GM12878 (cell line): ENCODE data around the gene SYNJ2. TPM values are rescaled to one million over a fixed set of nuclear protein-coding genes. Genes with fewer than 3 reads are reported as not detected.

Experiments
- ATAC-seq: fragments of 200-7000 bp; cut with Tn5 transposase; 3 replicates; pipeline ENCODE4 v1.9.1; 2020; ENCODE audit warnings: mild to moderate bottlenecking, moderate library complexity
- BruUV-seq: library from RNA; stranded (reverse); fragments of 400-500 nt; replicated peaks from 2 replicates; lab custom pipeline; 2021; lab: Mats Ljungman, UMichigan
- CTCF ChIA-PET: fragments of 300-600 bp; sonication (Branson Sonifier 250); formaldehyde crosslinking; extraction: SDS; loops from one replicate; lab custom pipeline; 2021; ENCODE audit warnings: inconsistent platforms; lab: Yijun Ruan, JAX
- POLR2A ChIA-PET: fragments of 350-600 bp; formaldehyde crosslinking; extraction: SDS; loops from one replicate; lab custom pipeline; 2021; ENCODE audit warnings: inconsistent platforms; lab: Charles Lee
- RAD21 ChIA-PET: fragments of 300-600 bp; sonication (Branson Sonifier 250); formaldehyde crosslinking; loops from one replicate; lab custom pipeline; 2023; ENCODE audit warnings: antibody characterized with exemption; ENCODE audit not compliant: unreplicated experiment; lab: Charles Lee
- SMC1A ChIA-PET: fragments of 300-600 bp; sonication (Branson Sonifier 250); formaldehyde crosslinking; loops from one replicate; lab custom pipeline; 2023; ENCODE audit not compliant: unreplicated experiment, uncharacterized antibody; lab: Charles Lee
- DNase-seq: peaks from one replicate; pipeline ENCODE4 v3.0.0-alpha.2; 2011; ENCODE audit warnings: low read depth, low spot score
- FAIRE-seq: peaks from 3 replicates; lab custom pipeline; 2011; peaks lifted over from hg19 to GRCh38; lab: Jason Lieb, UNC
- H2AFZ ChIP-seq: 2 replicates; pipeline ENCODE4 v1.6.0; 2011; ENCODE audit warnings: low read depth, low read length, control low read depth; ENCODE audit not compliant: control insufficient read depth
- H3K27ac ChIP-seq: 2 replicates; pipeline ENCODE4 v1.5.1; 2011; ENCODE audit warnings: control low read depth; ENCODE audit not compliant: control insufficient read depth, insufficient read depth
- H3K27me3 ChIP-seq, 2 experiments: replicated peaks in 1 of 2; 2 replicates each; pipeline versions ENCODE4 v1.6.0 to v1.6.1; 2011; ENCODE audit warnings: low read length in 1 of 2; ENCODE audit not compliant: control insufficient read depth in 2 of 2, insufficient read depth in 2 of 2
- H3K36me3 ChIP-seq, 2 experiments: 2 replicates each; pipeline ENCODE4 v1.5.1; 2011; ENCODE audit warnings: low read length in 1 of 2; ENCODE audit not compliant: control insufficient read depth in 2 of 2, insufficient read depth in 2 of 2
- H3K4me1 ChIP-seq: 2 replicates; pipeline ENCODE4 v1.6.1; 2011; ENCODE audit warnings: mild to moderate bottlenecking, low read length, moderate library complexity, mixed read lengths; ENCODE audit not compliant: control insufficient read depth, insufficient read depth
- H3K4me2 ChIP-seq: 2 replicates; pipeline ENCODE4 v1.6.0; 2011; ENCODE audit warnings: control low read depth; ENCODE audit not compliant: control insufficient read depth, insufficient read depth
- H3K4me3 ChIP-seq: fragments of 200-600 bp; sonication (generic); 2 replicates; pipeline ENCODE4 v1.5.1; 2016
- H3K79me2 ChIP-seq: 2 replicates; pipeline ENCODE4 v1.6.0; 2011; ENCODE audit warnings: low read length; ENCODE audit not compliant: control insufficient read depth, insufficient read depth
- H3K9ac ChIP-seq: 2 replicates; pipeline ENCODE4 v1.8.0; 2011; ENCODE audit warnings: low read length, control low read depth, mixed read lengths; ENCODE audit not compliant: control insufficient read depth, insufficient read depth
- H3K9me3 ChIP-seq: replicated peaks from 3 replicates; pipeline ENCODE4 v1.5.1; 2011; ENCODE audit warnings: mild to moderate bottlenecking, low read length; ENCODE audit not compliant: control insufficient read depth, insufficient read depth
- H4K20me1 ChIP-seq: 2 replicates; pipeline ENCODE4 v1.6.0; 2011; ENCODE audit not compliant: control insufficient read depth, insufficient read depth
- CTCF ChIP-seq, 3 experiments: IDR thresholded peaks in 2 of 3; conservative IDR thresholded peaks in 1 of 3; 2 replicates each; pipeline ENCODE4 v1.5.1; 2011; ENCODE audit warnings: low read depth in 3 of 3, low read length in 3 of 3, mild to moderate bottlenecking in 3 of 3, control low read depth in 2 of 3, moderate library complexity in 2 of 3, inconsistent platforms in 1 of 3, mixed read lengths in 1 of 3; ENCODE audit not compliant: control insufficient read depth in 2 of 3, insufficient read depth in 1 of 3; ENCODE audit errors: extremely low read depth in 1 of 3
- IRF4 ChIP-seq: IDR thresholded peaks from 2 replicates; pipeline ENCODE4 v1.6.1; 2011; ENCODE audit warnings: low read depth, low read length
- KAT2A ChIP-seq: conservative IDR thresholded peaks from 2 replicates; pipeline ENCODE4 v1.6.1; 2011; ENCODE audit warnings: low read depth, low read length; ENCODE audit not compliant: control insufficient read depth
- WGBS: methylation state at CpG from one replicate; pipeline ENCODE4 v1.1.6; 2016; ENCODE audit warnings: low lambda C conversion rate; ENCODE audit not compliant: insufficient replicate concordance, insufficient coverage; ENCODE audit errors: missing lambda C conversion rate; 5-methylcytosine and 5-hydroxymethylcytosine counted together
- in situ Hi-C: fragments of 300-500 bp; cut with MboI; formaldehyde crosslinking; loops from 9 replicates; pipeline ENCODE4 v1.14.3; 2018; ENCODE audit warnings: mixed read lengths
- intact Hi-C: fragments of 100-400 bp; cut with micrococcal nuclease; formaldehyde crosslinking; loops from one replicate; pipeline ENCODE4 v1.14.2; 2022; ENCODE audit not compliant: unreplicated experiment
- polyA plus RNA-seq, 11 experiments: library from polyadenylated mRNA; depleted of rRNA in 4 of 11; unstranded in 6 of 11; stranded (reverse) in 5 of 11; fragments of >200 nt; fragmentation: Nextera tagmentation in 4 of 11; fragmentation: Illumina TruSeq in 1 of 11; extraction: Ambion mirVana in 4 of 11; extraction: Trizol in 1 of 11; gene quantifications; 1 replicate in 1 of 11; 2 replicates in 10 of 11; pipeline versions ENCODE4 v1.2.1 to v1.2.3, GENCODE V29; 2011 to 2016; ENCODE audit warnings: inconsistent platforms in 2 of 11, missing spikeins in 2 of 11, low read depth in 1 of 11
- total RNA-seq, 4 experiments: library from RNA; depleted of rRNA in 3 of 4; stranded (reverse); fragments of >200 nt in 3 of 4; fragmentation: Illumina TruSeq in 1 of 4; extraction: Trizol in 1 of 4; gene quantifications; 2 replicates each; pipeline versions ENCODE4 v1.2.1 to v1.2.3, GENCODE V29; 2013 to 2021
- TF ChIP-seq, protein P1 (sequence below): fragments of 450-650 bp; IDR thresholded peaks from 2 replicates; pipeline ENCODE4 v1.6.1; 2017; ENCODE audit warnings: mild to moderate bottlenecking, moderate library complexity

Gene SYNJ2
- total and polyA plus RNA-seq, 10 of the 15 experiments (the other 5 are each of a cell fraction or from before 2014, with no cell fraction given) = 0.11 to 1.8 (median 0.57) TPM

GRCh38 chr6:157995458-157995857 lies 13.8 kb downstream of the SYNJ2 start (continued):
- TF ChIP-seq, protein P1, sequence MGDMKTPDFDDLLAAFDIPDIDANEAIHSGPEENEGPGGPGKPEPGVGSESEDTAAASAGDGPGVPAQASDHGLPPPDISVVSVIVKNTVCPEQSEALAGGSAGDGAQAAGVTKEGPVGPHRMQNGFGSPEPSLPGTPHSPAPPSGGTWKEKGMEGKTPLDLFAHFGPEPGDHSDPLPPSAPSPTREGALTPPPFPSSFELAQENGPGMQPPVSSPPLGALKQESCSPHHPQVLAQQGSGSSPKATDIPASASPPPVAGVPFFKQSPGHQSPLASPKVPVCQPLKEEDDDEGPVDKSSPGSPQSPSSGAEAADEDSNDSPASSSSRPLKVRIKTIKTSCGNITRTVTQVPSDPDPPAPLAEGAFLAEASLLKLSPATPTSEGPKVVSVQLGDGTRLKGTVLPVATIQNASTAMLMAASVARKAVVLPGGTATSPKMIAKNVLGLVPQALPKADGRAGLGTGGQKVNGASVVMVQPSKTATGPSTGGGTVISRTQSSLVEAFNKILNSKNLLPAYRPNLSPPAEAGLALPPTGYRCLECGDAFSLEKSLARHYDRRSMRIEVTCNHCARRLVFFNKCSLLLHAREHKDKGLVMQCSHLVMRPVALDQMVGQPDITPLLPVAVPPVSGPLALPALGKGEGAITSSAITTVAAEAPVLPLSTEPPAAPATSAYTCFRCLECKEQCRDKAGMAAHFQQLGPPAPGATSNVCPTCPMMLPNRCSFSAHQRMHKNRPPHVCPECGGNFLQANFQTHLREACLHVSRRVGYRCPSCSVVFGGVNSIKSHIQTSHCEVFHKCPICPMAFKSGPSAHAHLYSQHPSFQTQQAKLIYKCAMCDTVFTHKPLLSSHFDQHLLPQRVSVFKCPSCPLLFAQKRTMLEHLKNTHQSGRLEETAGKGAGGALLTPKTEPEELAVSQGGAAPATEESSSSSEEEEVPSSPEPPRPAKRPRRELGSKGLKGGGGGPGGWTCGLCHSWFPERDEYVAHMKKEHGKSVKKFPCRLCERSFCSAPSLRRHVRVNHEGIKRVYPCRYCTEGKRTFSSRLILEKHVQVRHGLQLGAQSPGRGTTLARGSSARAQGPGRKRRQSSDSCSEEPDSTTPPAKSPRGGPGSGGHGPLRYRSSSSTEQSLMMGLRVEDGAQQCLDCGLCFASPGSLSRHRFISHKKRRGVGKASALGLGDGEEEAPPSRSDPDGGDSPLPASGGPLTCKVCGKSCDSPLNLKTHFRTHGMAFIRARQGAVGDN = no peak
- no peak for TF ChIP-seq KAT2A

- no peak for TF ChIP-seq IRF4
- TF ChIP-seq CTCF (IDR thresholded peaks at IDR 0.05 in 2 of 3, conservative IDR thresholded peaks at IDR 0.05 in 1 of 3; ENCODE audit: control insufficient read depth in 2 of 3, extremely low read depth in 1 of 3, insufficient read depth in 1 of 3, low read depth in 3 of 3, low read length in 3 of 3) = no peak
- H3K4me1 ChIP-seq = no peaks in the 10 kb centered on the region
- WGBS = 96% methylated on average over 7 of the region's 7 CpGs
- no peaks in the 10 kb centered on the region for H3K36me3 ChIP-seq
- no peaks in the 10 kb centered on the region for H4K20me1 ChIP-seq
- no peaks in the 10 kb centered on the region for H3K27me3 ChIP-seq
- H3K4me2 ChIP-seq = no peak overlapping the region
- DNase-seq (no peak), FAIRE-seq (no peak), ATAC-seq (no peak)
- ChIA-PET POLR2A (no interaction called here), CTCF (no interaction called here), RAD21 (no interaction called here), SMC1A (interaction anchor here (1.0 kb wide), 1 partner anchor 76 kb away, joined by 3 read pairs; no protein-coding TSS in a partner anchor)
- H3K27ac ChIP-seq = no peak overlapping the region
- H3K4me3 ChIP-seq = no peak overlapping the region
- H2AFZ ChIP-seq = no peak overlapping the region
- H3K79me2 ChIP-seq = no peaks in the 10 kb centered on the region; the same call in 1 of the 2 replicates
- H3K9ac ChIP-seq = no peak overlapping the region
- intact Hi-C loops (no loop called here), in situ Hi-C loops (no loop called here)
- no TSS peak for BruUV-seq
- H3K9me3 ChIP-seq = no peaks in the 10 kb centered on the region
Measured at GRCh38 chr6:157996201-157996712, 14.6 kb downstream of the SYNJ2 start.
